ENCODE measurements around the gene CCDC92. TPM values are rescaled to one million over a fixed set of nuclear protein-coding genes. Genes with fewer than 3 reads are reported as not detected.
"Not testable (repeated sequence)": the region's sequence is repeated elsewhere in the genome, so short reads cannot be mapped to it uniquely, and the experiment has no call there.

The CCDC92 gene
- total RNA-seq, 3 donors from 2014 or later (not counting 1 experiment from before 2014, with no cell fraction given) = 37.6 to 42.4 (median 39.1) TPM

DNA sequence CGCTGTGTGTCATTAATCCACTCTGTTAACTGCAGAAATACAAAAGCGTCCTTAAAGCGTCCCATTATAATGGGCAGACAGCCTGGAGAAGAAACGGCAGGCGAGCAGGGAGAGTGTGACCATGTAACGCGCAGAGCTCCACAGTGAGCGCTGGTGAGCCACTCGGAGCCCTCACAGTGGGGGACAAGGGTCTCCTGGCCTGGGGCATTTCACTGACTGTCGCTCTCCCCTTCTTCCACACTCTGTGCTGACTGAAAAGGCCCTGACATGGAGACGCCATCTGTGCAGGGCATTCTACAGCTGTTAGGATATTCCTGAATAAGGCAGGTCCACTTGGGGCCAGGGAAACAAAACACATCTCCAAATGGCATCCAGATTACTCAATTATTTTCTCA is 24.2 kb downstream of the CCDC92 start:
- TF ChIP-seq CTCF (IDR thresholded peaks at IDR 0.05) = no peak
- Histone ChIP-seq H3K27me3 (ENCODE audit: control insufficient read depth, insufficient read depth, low read length) (no peaks in the 10 kb centered on the region), H3K4me3 (ENCODE audit: low read length) (no peak overlapping the region), H3K36me3 (ENCODE audit: control insufficient read depth, insufficient read depth, low read length) (peaks cover 3% of the 10 kb centered on the region), H3K9me3 (ENCODE audit: control insufficient read depth, insufficient read depth, low read length) (no peaks in the 10 kb centered on the region), H3K27ac (ENCODE audit: low read length) (no peak overlapping the region), H3K4me1 (ENCODE audit: control insufficient read depth, insufficient read depth, low read length) (no peaks in the 10 kb centered on the region)
- Mint-ChIP-seq H3K36me3 (no peaks in the 10 kb centered on the region), H3K4me1 (peaks cover 0 to 33% of the 10 kb centered on the region in 2 donors), H3K27ac (no peak overlapping the region), H3K9me3 (no peaks in the 10 kb centered on the region), H3K27me3 (ENCODE audit: low read depth in 2 of 2) (no peaks in the 10 kb centered on the region), H3K4me3 (no peak overlapping the region)
- DNase-seq (no peak), ATAC-seq (no peak)
- intact Hi-C loops (cut with micrococcal nuclease) = no loop called here
- WGBS (ENCODE audit: insufficient coverage) = 96% methylated on average over 11 of the region's 11 CpGs

GRCh38 chr12:123947531-123947930 is 25.1 kb downstream of the CCDC92 start:
- H3K4me1 ChIP-seq (ENCODE audit: control insufficient read depth, insufficient read depth, low read length); H3K36me3 ChIP-seq (ENCODE audit: control insufficient read depth, insufficient read depth, low read length); H3K4me3 ChIP-seq (ENCODE audit: low read length); H3K27me3 ChIP-seq (ENCODE audit: control insufficient read depth, insufficient read depth, low read length); H3K27ac ChIP-seq (ENCODE audit: low read length); intact Hi-C loops (cut with micrococcal nuclease); H3K27ac Mint-ChIP-seq; H3K27me3 Mint-ChIP-seq (ENCODE audit: low read depth in 2 of 2); H3K9me3 ChIP-seq (ENCODE audit: control insufficient read depth, insufficient read depth, low read length); ATAC-seq; H3K36me3 Mint-ChIP-seq; DNase-seq; H3K4me3 Mint-ChIP-seq; H3K9me3 Mint-ChIP-seq: not testable (repeated sequence)
- WGBS (ENCODE audit: insufficient coverage) = 88% methylated on average over 6 of the region's 7 CpGs
- peaks cover 0 to 33% of the 10 kb centered on the region in 2 donors for H3K4me1 Mint-ChIP-seq

GRCh38 chr12:123946516-123947505 is 25.8 kb downstream of the CCDC92 start:
- peak overlapping the region in 1 of 2 donors; percentile 38 for H3K27ac Mint-ChIP-seq
- H3K4me1 ChIP-seq (ENCODE audit: control insufficient read depth, insufficient read depth, low read length); H3K9me3 ChIP-seq (ENCODE audit: control insufficient read depth, insufficient read depth, low read length); H3K27me3 ChIP-seq (ENCODE audit: control insufficient read depth, insufficient read depth, low read length); DNase-seq; ATAC-seq; H3K36me3 Mint-ChIP-seq; intact Hi-C loops (cut with micrococcal nuclease); H3K27me3 Mint-ChIP-seq (ENCODE audit: low read depth in 2 of 2); H3K27ac ChIP-seq (ENCODE audit: low read length); H3K9me3 Mint-ChIP-seq; H3K4me3 Mint-ChIP-seq; H3K4me3 ChIP-seq (ENCODE audit: low read length): not testable (repeated sequence)
- H3K36me3 ChIP-seq (ENCODE audit: control insufficient read depth, insufficient read depth, low read length) = peaks cover 11% of the 10 kb centered on the region
- H3K4me1 Mint-ChIP-seq = peaks cover 0 to 33% of the 10 kb centered on the region in 2 donors
- WGBS (ENCODE audit: insufficient coverage) = 95% methylated on average over 32 of the region's 35 CpGs

GRCh38 chr12:123946152-123946515 is 26.5 kb downstream of the CCDC92 start:
- peaks cover 15% of the 10 kb centered on the region for H3K36me3 Mint-ChIP-seq
- no peak for ATAC-seq

More at GRCh38 chr12:123946152-123946515, 26.5 kb downstream of the CCDC92 start:
- no peak for DNase-seq
- H3K27ac ChIP-seq (ENCODE audit: low read length) = no peak overlapping the region
- no peak overlapping the region for H3K4me3 ChIP-seq (ENCODE audit: low read length)
- intact Hi-C loops (cut with micrococcal nuclease) = no loop called here
- H3K4me1 ChIP-seq (ENCODE audit: control insufficient read depth, insufficient read depth, low read length) = no peaks in the 10 kb centered on the region
- whole genome bisulfite sequencing (ENCODE audit: insufficient coverage) = 82% methylated on average over 8 of the region's 8 CpGs
- Mint-ChIP-seq H3K4me1 (peaks cover 0 to 31% of the 10 kb centered on the region in 2 donors), H3K27me3 (ENCODE audit: low read depth in 2 of 2) (no peaks in the 10 kb centered on the region), H3K9me3 (no peaks in the 10 kb centered on the region), H3K4me3 (no peak overlapping the region), H3K27ac (peak overlapping the region in 1 of 2 donors; percentile 38)
- peaks cover 12% of the 10 kb centered on the region for H3K36me3 ChIP-seq (ENCODE audit: control insufficient read depth, insufficient read depth, low read length)
- no peak for TF ChIP-seq CTCF (IDR thresholded peaks at IDR 0.05)
- H3K27me3 ChIP-seq (ENCODE audit: control insufficient read depth, insufficient read depth, low read length) = no peaks in the 10 kb centered on the region
- no peaks in the 10 kb centered on the region for H3K9me3 ChIP-seq (ENCODE audit: control insufficient read depth, insufficient read depth, low read length)
